Lung microvascular endothelial cell (primary cell): Measurements from ENCODE around the gene STX17. TPM values are rescaled to one million over a fixed set of nuclear protein-coding genes. Genes with fewer than 3 reads are reported as not detected.
"Not testable (repeated sequence)": the region's sequence is repeated elsewhere in the genome, so short reads cannot be mapped to it uniquely, and the experiment has no call there.

ENCODE experiments used
- DNase-seq, 2 donors: peaks; one replicate each; pipeline versions ENCODE4 v3.0.0 to v3.0.0-alpha.2; 2010; ENCODE audit warnings: low read depth in 2 of 2
- total RNA-seq: library from RNA; depleted of rRNA; stranded (reverse); fragments of >200 nt; gene quantifications from 2 replicates; pipeline ENCODE4 v1.2.1, GENCODE V29; 2014

Gene STX17
- total RNA-seq = 11.6 and 11.9 TPM in 2 replicates

GRCh38 chr9:99906403-99907207 is at the start of gene STX17:
STX17 (plus strand) TSS chr9:99906654; CDS start chr9:99915240, 8,586 bp downstream.
- peak; percentile 79 to 83 for DNase-seq

DNA sequence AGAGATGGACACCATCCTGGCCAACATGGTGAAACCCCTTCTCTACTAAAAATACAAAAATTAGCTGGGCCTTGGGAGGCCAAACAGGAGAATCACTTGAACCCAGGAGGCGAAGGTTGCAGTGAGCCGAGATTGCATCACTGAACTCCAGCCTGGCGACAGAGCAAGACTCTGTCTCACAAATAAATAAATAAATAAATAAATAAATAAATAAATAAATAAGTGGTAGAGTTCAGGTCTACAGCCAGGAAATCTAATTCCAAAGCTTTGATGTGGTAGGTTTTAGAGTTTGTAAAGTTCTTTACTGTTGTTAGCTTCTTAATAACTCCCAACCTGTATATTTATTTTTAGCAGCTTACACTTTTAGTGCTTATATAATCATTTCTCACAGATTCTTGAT is 48.9 kb upstream of the STX17 start:
- not testable (repeated sequence) for DNase-seq

GRCh38 chr9:99858087-99858486 is 48.4 kb upstream of the STX17 start:
- DNase-seq = no peak

DNA sequence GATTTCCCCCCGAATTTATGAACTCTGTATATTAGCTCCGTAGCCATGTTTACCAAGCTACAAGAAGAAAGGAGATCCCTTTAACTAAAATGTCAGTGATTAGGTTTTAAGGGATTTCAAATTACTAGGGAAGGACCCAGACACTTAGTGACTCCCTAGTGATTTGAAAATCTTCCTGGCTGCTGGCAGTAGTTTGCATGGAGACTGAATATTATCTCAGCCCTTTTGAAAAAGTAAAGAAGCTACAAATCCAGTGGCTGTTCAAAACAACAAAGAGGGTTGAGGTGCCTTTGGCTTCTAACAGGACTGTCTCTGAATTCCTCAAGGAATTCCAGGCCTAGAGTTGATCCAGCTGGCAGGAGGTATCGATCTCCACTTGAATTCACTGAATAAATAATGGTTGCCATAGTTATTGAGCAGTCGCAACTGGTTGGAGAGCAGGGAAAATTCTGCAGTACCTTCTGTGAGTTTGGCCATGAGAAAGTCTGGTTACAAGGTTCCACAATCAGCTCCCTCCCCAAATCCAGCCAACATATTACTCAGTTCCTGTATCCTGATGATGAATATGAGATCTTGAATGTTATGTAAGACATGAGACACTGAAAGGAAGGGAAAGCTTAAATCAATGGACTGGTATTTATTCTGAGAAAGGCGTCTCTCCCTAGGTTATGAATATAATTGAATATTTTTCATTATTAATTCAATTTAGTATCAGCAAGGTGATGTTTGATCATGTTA is 47.0 kb upstream of the STX17 start:
- peak in 1 of 2 donors; percentile 41 for DNase-seq

DNA sequence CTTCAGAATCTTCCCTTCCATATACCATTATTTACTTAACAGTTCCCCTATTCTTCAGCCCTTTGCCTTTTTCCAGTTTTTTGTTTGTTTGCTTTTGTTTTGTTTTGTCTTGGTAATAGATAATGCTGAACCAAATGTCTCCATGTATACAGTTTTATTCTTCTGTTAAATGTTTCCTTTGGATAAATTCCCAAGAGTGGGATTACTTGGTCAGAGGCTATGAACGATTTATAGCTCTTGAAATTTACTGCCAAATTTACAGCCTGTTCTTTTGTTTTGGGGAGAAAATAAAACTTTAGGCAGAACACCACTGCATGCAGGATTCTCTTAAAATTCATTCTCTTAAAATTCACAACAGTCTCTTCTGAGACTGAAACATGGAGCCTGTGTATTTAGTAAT is 46.2 kb upstream of the STX17 start:
- DNase-seq = peak in 1 of 2 donors; percentile 39

- no peak for DNase-seq
Observed at GRCh38 chr9:99863955-99864354, 42.5 kb upstream of the STX17 start.

GRCh38 chr9:99866398-99866797 is 40.1 kb upstream of the STX17 start:
- DNase-seq = no peak

DNA sequence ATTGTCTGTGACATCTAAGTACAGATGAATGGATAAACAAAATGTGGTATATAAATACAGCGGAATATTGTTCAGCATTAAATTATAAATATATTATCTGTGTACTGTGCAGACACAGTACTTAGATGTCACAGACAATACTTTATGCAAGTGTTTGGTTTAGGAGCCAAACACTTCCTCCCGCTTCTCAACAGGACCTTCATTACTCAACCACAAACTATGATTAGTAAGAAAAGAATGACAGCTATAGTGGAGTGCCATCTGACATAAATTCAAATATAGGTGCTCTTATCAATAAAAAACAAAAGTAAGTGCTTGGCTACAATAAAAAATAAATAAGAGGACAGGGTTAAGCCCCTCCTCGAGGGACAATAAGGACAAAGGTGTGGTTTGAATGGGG is 38.9 kb upstream of the STX17 start:
- DNase-seq = no peak

DNA sequence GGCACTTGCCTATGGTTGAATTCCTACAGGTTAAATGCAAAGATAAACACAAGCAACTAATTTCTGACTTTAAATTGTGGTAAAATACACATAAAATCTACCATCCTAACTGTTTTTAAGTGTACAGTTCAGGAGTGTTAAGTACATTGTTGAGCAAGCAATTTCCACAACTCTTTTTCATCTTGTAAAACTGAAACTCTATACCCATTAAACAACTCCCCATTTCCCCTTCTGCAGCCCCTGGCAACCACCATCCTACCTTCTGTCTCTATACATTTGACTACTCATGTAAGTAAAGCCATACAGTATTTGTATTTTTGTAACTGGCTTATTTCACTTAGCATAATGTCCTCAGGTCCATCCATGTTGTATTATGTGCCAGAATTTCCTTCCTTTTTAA is 38.5 kb upstream of the STX17 start:
- no peak for DNase-seq

- DNase-seq = peak in 1 of 2 donors; percentile 17
Observed at GRCh38 chr9:99868845-99869244, 37.6 kb upstream of the STX17 start.

- peak in 1 of 2 donors; percentile 2 for DNase-seq
Observed at GRCh38 chr9:99870126-99870525, 36.3 kb upstream of the STX17 start.

- peak in 1 of 2 donors; percentile 7 for DNase-seq
Observed at GRCh38 chr9:99873531-99873930, 32.9 kb upstream of the STX17 start.

DNA sequence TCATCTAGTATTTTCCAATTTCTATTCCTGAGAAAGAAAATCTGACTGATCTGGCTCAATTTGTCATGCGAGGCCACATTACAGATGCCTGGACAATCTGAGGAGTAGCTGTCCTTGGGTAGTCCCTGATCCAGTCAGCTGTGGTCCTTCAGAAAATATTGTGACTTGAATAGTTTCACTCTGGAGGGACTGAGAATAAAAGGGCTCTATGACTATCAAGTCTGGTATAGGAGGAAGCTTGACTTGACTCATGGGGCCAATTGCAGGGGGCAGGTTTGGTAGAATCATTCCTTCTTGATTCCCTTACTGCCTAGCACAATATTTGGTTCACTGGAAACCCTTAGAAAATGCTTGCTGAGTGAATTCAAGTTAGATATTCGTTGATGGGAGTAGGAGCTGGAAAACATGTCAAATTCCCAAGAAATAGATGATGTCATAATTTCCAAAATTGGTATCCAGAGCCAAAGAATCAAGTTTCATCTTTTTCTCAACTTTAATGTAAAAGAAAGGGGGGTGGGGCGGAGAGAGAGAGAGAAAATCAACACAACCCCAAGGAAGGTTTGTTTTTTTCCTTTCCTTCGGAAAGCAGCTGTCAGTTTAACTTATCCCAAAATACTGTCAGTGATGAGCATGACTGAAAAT is 32.4 kb upstream of the STX17 start:
- no peak for DNase-seq

DNA sequence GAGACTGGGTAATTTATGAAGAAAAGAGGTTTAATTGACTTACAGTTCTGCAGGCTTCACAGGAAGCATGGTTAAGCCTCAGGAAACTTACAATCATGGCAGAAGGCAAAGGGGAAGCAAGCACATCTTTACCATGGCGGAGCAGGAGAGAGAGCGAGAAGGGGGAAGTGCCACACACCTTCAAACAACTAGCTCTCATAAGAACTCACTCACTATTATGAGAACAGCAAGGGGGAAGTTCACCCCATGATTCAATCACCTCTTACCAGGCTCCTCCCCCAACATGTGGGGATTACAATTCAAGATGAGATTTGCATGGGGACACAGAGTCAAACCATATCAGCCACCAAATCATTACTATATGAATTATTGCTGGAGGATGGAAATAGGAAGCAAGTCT is 30.3 kb upstream of the STX17 start:
- no peak for DNase-seq

DNA sequence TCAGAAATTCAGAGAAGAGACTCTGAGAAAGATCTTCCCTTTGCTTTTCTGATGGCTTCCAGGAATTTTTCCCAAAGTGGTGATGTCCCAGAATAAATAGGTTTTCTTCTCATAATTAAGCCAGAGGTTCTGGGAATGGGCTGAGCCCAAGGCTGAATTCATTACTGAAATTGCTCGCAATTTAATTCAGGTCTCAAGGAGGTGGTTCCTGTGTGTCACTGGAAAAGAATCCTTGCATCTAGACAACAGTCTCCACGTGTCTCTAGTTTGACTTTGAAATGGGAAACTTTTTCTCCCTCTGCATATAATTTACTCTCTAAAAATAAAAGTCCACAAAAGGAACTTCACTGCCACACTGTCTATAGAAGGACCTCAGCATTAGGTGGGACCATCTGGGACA is 27.8 kb upstream of the STX17 start:
- DNase-seq = no peak

DNA sequence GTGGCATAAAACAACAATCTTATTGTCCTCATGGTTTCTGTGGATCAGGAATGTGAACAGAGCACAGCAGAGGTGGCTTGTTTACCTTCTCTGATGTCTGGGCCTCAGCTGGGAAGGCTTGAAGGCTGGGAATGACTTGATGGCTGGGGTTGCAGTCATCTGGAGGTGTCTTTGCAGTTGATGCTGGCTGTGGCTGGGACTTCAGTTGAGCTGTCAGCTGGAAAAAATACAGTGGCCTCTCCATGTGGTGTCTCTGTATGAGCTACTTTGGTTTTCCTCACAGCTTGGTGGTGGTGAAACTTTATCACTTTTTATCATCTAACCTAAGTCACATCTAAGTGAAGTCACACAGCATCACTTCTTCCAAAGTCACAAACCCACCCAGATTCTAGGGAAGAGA is 24.7 kb upstream of the STX17 start:
- no peak for DNase-seq

GRCh38 chr9:99885747-99886146 is 20.7 kb upstream of the STX17 start:
- no peak for DNase-seq

GRCh38 chr9:99889120-99889519 is 17.3 kb upstream of the STX17 start:
- no peak for DNase-seq

DNA sequence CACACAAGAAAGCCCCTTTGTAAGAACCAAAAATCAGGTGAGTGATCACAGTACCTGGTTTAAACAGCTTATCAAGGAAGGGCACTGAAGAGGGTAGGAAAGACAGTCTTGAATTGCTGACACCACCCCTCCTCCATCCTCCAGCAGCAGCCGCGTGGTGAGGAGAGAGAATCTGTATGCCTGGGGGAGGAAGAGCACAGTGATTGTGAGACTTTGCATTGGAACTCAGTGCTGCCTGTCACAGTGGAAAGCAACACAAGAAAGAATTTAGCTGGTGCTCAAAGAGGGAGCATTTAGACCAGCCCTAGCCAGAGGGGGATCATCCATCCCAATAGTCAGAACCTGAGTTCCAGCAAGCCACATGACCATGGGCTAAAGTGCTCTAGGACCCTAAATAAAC is 11.6 kb upstream of the STX17 start:
- no peak for DNase-seq

DNA sequence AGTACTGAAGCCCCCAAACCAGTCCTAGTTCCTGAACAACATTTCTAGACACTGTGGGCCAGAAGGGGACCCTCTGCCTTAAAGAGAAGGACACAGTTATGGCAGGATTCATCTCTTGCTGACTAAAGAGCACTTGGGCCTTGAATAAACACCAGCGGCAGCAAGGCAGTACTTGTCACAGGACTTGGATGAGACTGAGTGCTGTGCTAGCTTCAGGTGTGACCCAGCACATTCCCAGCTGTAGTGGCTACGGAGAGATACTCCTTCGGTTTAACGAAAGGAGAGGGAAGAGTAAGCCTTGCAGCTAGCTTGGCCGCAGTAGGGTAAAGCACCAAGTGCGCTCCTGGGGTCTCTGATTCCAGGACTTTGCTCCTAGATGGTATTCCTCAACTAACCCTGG is 10.9 kb upstream of the STX17 start:
- no peak for DNase-seq

DNA sequence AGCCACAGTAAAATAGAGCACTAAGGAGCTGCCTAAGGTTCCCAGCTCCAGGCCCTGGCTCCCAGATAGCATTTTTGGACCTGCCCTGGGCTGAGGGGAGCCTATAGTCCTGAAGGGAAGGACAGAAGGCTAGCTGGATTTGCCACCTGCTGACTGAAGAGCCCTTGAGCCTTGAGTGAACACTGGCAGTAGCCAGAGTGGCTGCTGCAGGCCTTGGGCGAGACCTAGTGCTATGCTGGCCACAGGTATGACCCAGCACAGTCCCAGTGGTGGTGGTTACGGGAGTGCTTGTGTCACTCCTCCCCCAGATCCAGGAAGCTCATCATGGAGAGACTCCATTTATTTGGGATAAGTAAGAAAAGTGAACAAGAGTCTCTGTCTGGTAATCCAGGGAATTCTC is 10.3 kb upstream of the STX17 start:
- DNase-seq = no peak

DNA sequence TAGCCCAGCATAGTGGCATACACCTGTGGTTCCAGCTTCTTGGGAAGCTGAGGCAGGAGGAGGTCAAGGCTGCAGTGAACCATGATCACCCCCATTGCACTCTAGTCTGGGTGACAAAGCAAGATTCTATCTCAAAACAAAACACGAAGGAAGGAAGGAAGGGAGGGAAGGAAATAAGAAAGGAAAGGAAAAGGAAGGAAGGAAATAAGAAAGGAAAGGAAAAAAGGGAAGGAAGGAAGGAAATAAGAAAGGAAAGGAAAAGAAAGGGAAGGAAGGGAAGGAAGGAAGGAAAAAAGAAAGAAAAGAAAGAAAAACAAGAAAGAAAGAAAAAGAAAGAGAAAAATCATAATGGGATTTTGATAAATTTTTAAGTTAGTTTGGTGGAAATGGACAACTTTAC is 3.1 kb upstream of the STX17 start:
- DNase-seq = no peak
